Transverse colon (tissue), 4 donors: ENCODE data around the gene UNC80. TPM values are rescaled to one million over a fixed set of nuclear protein-coding genes. Genes with fewer than 3 reads are reported as not detected.

Source experiments
- DNase-seq: peaks from one replicate; pipeline ENCODE4 v3.0.0-alpha.2; 2019
- H3K27ac ChIP-seq, 4 donors: fragments of 200-600 bp; sonication (generic); 2 replicates each; pipeline ENCODE4 v1.5.1; 2016 to 2018; ENCODE audit warnings: inconsistent platforms in 4 of 4
- H3K27me3 ChIP-seq: fragments of 200-600 bp; sonication (generic); 2 replicates; pipeline ENCODE4 v1.5.1; 2017; ENCODE audit warnings: inconsistent platforms
- H3K36me3 ChIP-seq, 4 donors: fragments of 200-600 bp; sonication (generic); 2 replicates each; pipeline ENCODE4 v1.5.1; 2017 to 2019; ENCODE audit warnings: inconsistent platforms in 4 of 4
- H3K4me1 ChIP-seq, 4 donors: fragments of 200-600 bp; sonication (generic); 2 replicates each; pipeline ENCODE4 v1.5.1; 2017 to 2020; ENCODE audit warnings: inconsistent platforms in 4 of 4
- H3K4me3 ChIP-seq, 4 donors: fragments of 200-600 bp; sonication (generic); 1 replicate in 1 of 4; 2 replicates in 3 of 4; pipeline versions ENCODE4 v1.5.1 to v1.6.1; 2017 to 2019; ENCODE audit warnings: inconsistent platforms in 4 of 4
- H3K9me3 ChIP-seq, 2 donors: fragments of 200-600 bp; sonication (generic); 2 replicates each; pipeline ENCODE4 v1.5.1; 2017 to 2019; ENCODE audit warnings: inconsistent platforms in 2 of 2
- CTCF ChIP-seq, 5 experiments: fragments of 200-600 bp in 3 of 5; fragments of 450-650 bp in 2 of 5; sonication (generic) in 3 of 5; IDR thresholded peaks; 1 replicate in 2 of 5; 2 replicates in 3 of 5; pipeline ENCODE4 v1.5.1; 2016 to 2017; ENCODE audit warnings: antibody characterized with exemption in 5 of 5, inconsistent platforms in 3 of 5, mild to moderate bottlenecking in 2 of 5, moderate library complexity in 1 of 5
- EP300 ChIP-seq: sonication (generic); formaldehyde crosslinking; IDR thresholded peaks from one replicate; pipeline ENCODE4 v1.6.1; 2017; ENCODE audit warnings: antibody characterized with exemption, low read depth
- POLR2A ChIP-seq: fragments of 450-650 bp; IDR thresholded peaks from one replicate; pipeline ENCODE4 v1.6.1; 2016; ENCODE audit warnings: antibody characterized with exemption, mild to moderate bottlenecking, moderate library complexity
- POLR2AphosphoS5 ChIP-seq, 3 donors: sonication (generic); formaldehyde crosslinking; IDR thresholded peaks; one replicate each; pipeline ENCODE4 v1.6.1; 2016; ENCODE audit warnings: antibody characterized with exemption in 3 of 3
- WGBS, 2 donors: methylation state at CpG; one replicate each; pipeline ENCODE4 v1.1.5; 2018; ENCODE audit warnings: low coverage in 1 of 2; 5-methylcytosine and 5-hydroxymethylcytosine counted together
- in situ Hi-C, 4 donors: fragments of 200-750 bp; cut with MboI; loops; one replicate each; pipeline versions ENCODE4 v1.15.0 to v1.15.1; 2017; ENCODE audit warnings: low sequenced_read_pairs in 3 of 4, low pct_ligation_motif_present in 1 of 4, low pct_unique_long_range_greater_than_20kb in 1 of 4
- intact Hi-C: fragments of 100-400 bp; cut with DNase I; formaldehyde crosslinking; loops from one replicate; pipeline ENCODE4 v1.15.1; 2023; ENCODE audit warnings: low total_unique reads
- total RNA-seq, 4 donors: library from RNA; depleted of rRNA; stranded (reverse); fragments of >200 nt; gene quantifications; one replicate each; pipeline ENCODE4 v1.1.0, GENCODE V29; 2016

The UNC80 gene
- total RNA-seq, 4 donors from 2014 or later, result 0.14 to 0.75 (median 0.16) TPM; not detected in 1

GRCh38 chr2:209878701-209879100 lies 107.1 kb downstream of the UNC80 start:
- TF ChIP-seq POLR2AphosphoS5 (IDR thresholded peaks at IDR 0.05) (no peak), POLR2A (no peak), CTCF (IDR thresholded peaks at IDR 0.05) (no peak), EP300 (no peak)
- H3K9me3 ChIP-seq, result no peaks in the 10 kb centered on the region
- H3K4me3 ChIP-seq, result no peak overlapping the region
- H3K27ac ChIP-seq, result no peak overlapping the region
- intact Hi-C loops (no loop called here), in situ Hi-C loops (no loop called here)
- H3K36me3 ChIP-seq, result no peaks in the 10 kb centered on the region
- DNase-seq, result no peak
- 73 to 82% methylated on average over 4 of the region's 4 CpGs for WGBS, 2 donors
- H3K4me1 ChIP-seq, result no peaks in the 10 kb centered on the region
- H3K27me3 ChIP-seq, result no peaks in the 10 kb centered on the region

DNA sequence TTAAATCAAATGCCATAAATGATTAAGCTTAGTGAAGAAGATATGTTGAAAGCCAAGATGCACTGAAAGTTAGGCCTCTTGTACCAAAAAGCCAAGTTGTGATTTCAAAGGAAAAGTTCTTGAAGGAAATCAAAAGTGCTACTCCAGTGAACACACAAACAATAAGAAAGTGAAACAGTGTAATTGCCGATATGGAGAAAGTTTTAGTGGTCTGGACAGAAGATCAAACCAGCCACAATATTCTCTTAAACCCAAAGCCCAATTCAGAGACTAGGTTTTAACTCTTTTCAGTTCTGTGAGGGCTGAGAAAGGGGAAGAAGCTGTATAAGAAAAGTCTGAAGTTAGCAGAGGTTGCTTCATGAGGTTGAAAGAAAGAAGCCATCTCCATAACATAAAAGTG lies 129.0 kb downstream of the UNC80 start:
- no peaks in the 10 kb centered on the region for H3K9me3 ChIP-seq

DNA sequence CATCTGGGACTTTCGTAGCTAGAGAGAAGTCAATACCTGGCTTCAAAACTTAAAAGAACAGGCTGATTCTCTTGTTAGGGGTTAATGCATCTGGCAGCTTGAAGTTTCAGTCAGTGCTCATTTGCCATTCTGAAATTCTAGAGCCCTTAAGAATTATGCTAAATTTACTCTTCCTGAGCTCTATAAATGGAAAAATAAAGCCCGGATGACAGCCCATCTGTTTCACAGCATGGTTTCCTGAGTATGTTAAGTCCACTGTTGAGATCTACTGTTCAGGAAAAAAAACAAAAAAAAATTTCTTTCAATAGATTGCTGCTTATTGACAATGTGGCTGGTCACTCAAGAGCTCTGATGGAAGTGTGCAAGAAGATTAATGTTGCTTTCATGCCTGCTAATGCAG lies 129.5 kb downstream of the UNC80 start:
- H3K9me3 ChIP-seq, result no peaks in the 10 kb centered on the region
- no peaks in the 10 kb centered on the region for H3K4me1 ChIP-seq
- no peaks in the 10 kb centered on the region for H3K36me3 ChIP-seq
- TF ChIP-seq EP300 (no peak), CTCF (IDR thresholded peaks at IDR 0.05) (no peak), POLR2A (no peak), POLR2AphosphoS5 (IDR thresholded peaks at IDR 0.05) (no peak)
- no peak for DNase-seq
- no peak overlapping the region for H3K4me3 ChIP-seq
- in situ Hi-C loops (no loop called here), intact Hi-C loops (no loop called here)
- H3K27ac ChIP-seq, result no peak overlapping the region
- no peaks in the 10 kb centered on the region for H3K27me3 ChIP-seq
- 72 to 73% methylated on average over 2 of the region's 2 CpGs for WGBS, 2 donors

More for the DNA sequence above, 129.0 kb downstream of the UNC80 start:
- intact Hi-C loops (no loop called here), in situ Hi-C loops (no loop called here)
- no peak for DNase-seq
- no peak overlapping the region for H3K4me3 ChIP-seq
- H3K27ac ChIP-seq, result no peak overlapping the region
- H3K4me1 ChIP-seq, result no peaks in the 10 kb centered on the region
- TF ChIP-seq CTCF (IDR thresholded peaks at IDR 0.05) (no peak), EP300 (no peak)
- H3K36me3 ChIP-seq, result no peaks in the 10 kb centered on the region
- 43 to 48% methylated on average over 1 of the region's 1 CpG for WGBS, 2 donors
- no peaks in the 10 kb centered on the region for H3K27me3 ChIP-seq

DNA sequence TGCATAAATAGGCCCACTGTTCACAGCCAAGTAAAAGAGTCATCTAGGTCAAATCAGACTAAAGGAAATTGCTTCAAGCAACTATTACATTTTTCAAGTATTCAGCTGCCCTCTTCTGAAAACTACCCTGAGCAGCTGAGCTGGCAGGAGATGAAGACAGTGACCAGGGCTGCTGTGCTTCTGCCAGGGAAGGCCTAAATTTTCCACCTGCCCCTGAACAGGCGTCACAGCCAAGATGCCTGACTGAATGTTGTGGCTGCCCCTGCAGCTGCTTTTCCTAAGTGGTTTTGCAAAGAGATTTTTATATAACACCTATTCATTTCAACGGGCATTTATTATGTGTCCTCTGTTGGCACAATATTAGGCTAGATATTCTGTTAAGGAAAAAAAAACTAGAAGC lies 134.1 kb downstream of the UNC80 start:
- Histone ChIP-seq H3K4me3 (no peak overlapping the region), H3K27ac (no peak overlapping the region), H3K27me3 (no peaks in the 10 kb centered on the region), H3K9me3 (no peaks in the 10 kb centered on the region), H3K4me1 (no peaks in the 10 kb centered on the region), H3K36me3 (no peaks in the 10 kb centered on the region)
- intact Hi-C loops (no loop called here), in situ Hi-C loops (no loop called here)
- TF ChIP-seq POLR2A (no peak), POLR2AphosphoS5 (IDR thresholded peaks at IDR 0.05) (no peak), CTCF (IDR thresholded peaks at IDR 0.05) (no peak), EP300 (no peak)
- WGBS, 2 donors, result 80 to 100% methylated on average over 1 to 2 of the region's 2 CpGs
- no peak for DNase-seq
